GM19328 (cell line): Measurements from ENCODE around the gene TAAR1.
"Not testable (repeated sequence)": the region's sequence is repeated elsewhere in the genome, so short reads cannot be mapped to it uniquely, and the experiment has no call there.

Experiments used
- ATAC-seq: cut with Tn5 transposase; IDR thresholded peaks from one replicate; pipeline ENCODE4 v1.9.1; 2021; ENCODE audit warnings: mild to moderate bottlenecking, moderate library complexity; ENCODE audit not compliant: unreplicated experiment

Gene TAAR1

GRCh38 chr6:132664309-132665034, 5.5 kb upstream of the TAAR1 start:
- no peak for ATAC-seq

GRCh38 chr6:132663661-132664060, 4.7 kb upstream of the TAAR1 start:
- ATAC-seq, result no peak

- ATAC-seq, result no peak
Measured at GRCh38 chr6:132661906-132662305, 2.9 kb upstream of the TAAR1 start.

- ATAC-seq, result peak; percentile 50
Measured at GRCh38 chr6:132651062-132651461, 7.9 kb downstream of the TAAR1 start.

- ATAC-seq, result no peak
Measured at GRCh38 chr6:132650429-132650828, 8.6 kb downstream of the TAAR1 start.

GRCh38 chr6:132648828-132649227, 10.2 kb downstream of the TAAR1 start:
- no peak for ATAC-seq

GRCh38 chr6:132648356-132648755, 10.6 kb downstream of the TAAR1 start:
- peak; percentile 68 for ATAC-seq

GRCh38 chr6:132643547-132643946, 15.4 kb downstream of the TAAR1 start:
- ATAC-seq, result no peak

GRCh38 chr6:132637135-132637534, 21.8 kb downstream of the TAAR1 start:
- not testable (repeated sequence) for ATAC-seq

- ATAC-seq, result not testable (repeated sequence)
Measured at GRCh38 chr6:132635906-132636305, 23.1 kb downstream of the TAAR1 start.

GRCh38 chr6:132635288-132635687, 23.7 kb downstream of the TAAR1 start:
- not testable (repeated sequence) for ATAC-seq

- ATAC-seq, result no peak
Measured at GRCh38 chr6:132634796-132635195, 24.2 kb downstream of the TAAR1 start.

- no peak for ATAC-seq
Measured at GRCh38 chr6:132633362-132633761, 25.6 kb downstream of the TAAR1 start.

- ATAC-seq, result no peak
Measured at GRCh38 chr6:132624175-132624574, 34.8 kb downstream of the TAAR1 start, which contains the start of gene TAAR2. TSS of gene TAAR2 (minus strand) at chr6:132624275. CDS start at chr6:132624275, 0 bp downstream.

GRCh38 chr6:132623106-132623845, 35.7 kb downstream of the TAAR1 start:
- no peak for ATAC-seq

GRCh38 chr6:132616677-132617076, 42.3 kb downstream of the TAAR1 start:
- no peak for ATAC-seq

- ATAC-seq, result no peak
Measured at GRCh38 chr6:132614554-132614953, 44.4 kb downstream of the TAAR1 start.

- no peak for ATAC-seq
Measured at GRCh38 chr6:132612449-132613108, 46.4 kb downstream of the TAAR1 start.

- ATAC-seq, result no peak
Measured at GRCh38 chr6:132611616-132612015, 47.4 kb downstream of the TAAR1 start.

- ATAC-seq, result no peak
Measured at GRCh38 chr6:132607544-132608233, 51.3 kb downstream of the TAAR1 start.

GRCh38 chr6:132604635-132605152, 54.3 kb downstream of the TAAR1 start:
- ATAC-seq, result no peak
